ENCODE results near the gene ZNF222.

Gene ZNF222

GRCh38 chr19:44005973-44006372 is 19.2 kb upstream of the ZNF222 start:
- no peaks in the 10 kb centered on the region for H3K27me3 ChIP-seq (ENCODE audit: low read length)
- no peak overlapping the region for H3K9ac ChIP-seq (ENCODE audit: low read length)
- H3K4me2 ChIP-seq (ENCODE audit: low read depth, low read length, poor library complexity, severe bottlenecking): no peak overlapping the region
- peaks cover 10% of the 10 kb centered on the region; the same call in 1 of the 2 replicates for H3K9me3 ChIP-seq (ENCODE audit: insufficient read depth, low read length)
- no peaks in the 10 kb centered on the region for H4K20me1 ChIP-seq (ENCODE audit: low read depth, low read length)
- no peaks in the 10 kb centered on the region for H3F3A ChIP-seq (ENCODE audit: insufficient read depth)
- H2AFZ ChIP-seq (ENCODE audit: low read depth, low read length, severe bottlenecking): no peak overlapping the region
- TF ChIP-seq CTCF (IDR thresholded peaks at IDR 0.05; ENCODE audit: insufficient read depth, low read length, poor library complexity, severe bottlenecking) (no peak), EZH2phosphoT487 (conservative IDR thresholded peaks at IDR 0.05; ENCODE audit: low read length) (no peak)
- peaks cover 4% of the 10 kb centered on the region; the same call in 1 of the 2 replicates for H3K79me2 ChIP-seq (ENCODE audit: insufficient read depth, low read length)
- H3K9me2 ChIP-seq (replicated peaks; ENCODE audit: insufficient read depth, low read length): no peaks in the 10 kb centered on the region
- H3K4me3 ChIP-seq (ENCODE audit: insufficient read depth, low read length, poor library complexity, severe bottlenecking): no peak overlapping the region
- H3K27ac ChIP-seq (ENCODE audit: low read depth, low read length): no peak overlapping the region
- peaks cover 33% of the 10 kb centered on the region for H3K36me3 ChIP-seq (ENCODE audit: low read length)

- no peaks in the 10 kb centered on the region for H3F3A ChIP-seq (ENCODE audit: insufficient read depth)
- no peak for TF ChIP-seq EZH2phosphoT487 (conservative IDR thresholded peaks at IDR 0.05; ENCODE audit: low read length)
- no peak for TF ChIP-seq CTCF (IDR thresholded peaks at IDR 0.05; ENCODE audit: insufficient read depth, low read length, poor library complexity, severe bottlenecking)
- H3K4me3 ChIP-seq (ENCODE audit: insufficient read depth, low read length, poor library complexity, severe bottlenecking): no peak overlapping the region
- peaks cover 4% of the 10 kb centered on the region; the same call in 1 of the 2 replicates for H3K79me2 ChIP-seq (ENCODE audit: insufficient read depth, low read length)
- H3K27ac ChIP-seq (ENCODE audit: low read depth, low read length): no peak overlapping the region
- H3K9me2 ChIP-seq (replicated peaks; ENCODE audit: insufficient read depth, low read length): no peaks in the 10 kb centered on the region
- H2AFZ ChIP-seq (ENCODE audit: low read depth, low read length, severe bottlenecking): no peak overlapping the region
- H3K27me3 ChIP-seq (ENCODE audit: low read length): no peaks in the 10 kb centered on the region
- no peaks in the 10 kb centered on the region for H4K20me1 ChIP-seq (ENCODE audit: low read depth, low read length)
- peaks cover 46% of the 10 kb centered on the region for H3K36me3 ChIP-seq (ENCODE audit: low read length)
- H3K9me3 ChIP-seq (ENCODE audit: insufficient read depth, low read length): peaks cover 11% of the 10 kb centered on the region; the same call in 1 of the 2 replicates
- no peak overlapping the region for H3K9ac ChIP-seq (ENCODE audit: low read length)
- H3K4me2 ChIP-seq (ENCODE audit: low read depth, low read length, poor library complexity, severe bottlenecking): no peak overlapping the region
These were observed 17.7 kb upstream of the ZNF222 start for GRCh38 chr19:44007473-44007872.

DNA sequence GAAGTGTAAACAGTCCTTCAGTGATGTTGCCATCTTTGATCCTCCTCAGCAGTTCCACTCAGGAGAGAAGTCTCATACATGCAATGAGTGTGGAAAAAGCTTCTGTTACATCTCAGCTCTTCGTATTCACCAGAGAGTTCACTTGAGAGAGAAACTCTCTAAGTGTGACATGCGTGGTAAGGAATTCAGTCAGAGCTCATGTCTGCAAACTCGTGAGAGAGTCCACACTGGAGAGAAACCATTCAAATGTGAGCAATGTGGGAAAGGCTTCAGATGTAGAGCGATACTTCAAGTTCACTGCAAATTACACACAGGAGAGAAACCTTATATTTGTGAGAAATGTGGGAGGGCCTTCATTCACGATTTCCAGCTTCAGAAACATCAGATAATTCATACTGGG is 14.7 kb upstream of the ZNF222 start:
- no peak overlapping the region for H3K4me3 ChIP-seq (ENCODE audit: insufficient read depth, low read length, poor library complexity, severe bottlenecking)
- H3K4me2 ChIP-seq (ENCODE audit: low read depth, low read length, poor library complexity, severe bottlenecking): no peak overlapping the region
- H3K36me3 ChIP-seq (ENCODE audit: low read length): peaks cover 46% of the 10 kb centered on the region
- H2AFZ ChIP-seq (ENCODE audit: low read depth, low read length, severe bottlenecking): no peak overlapping the region
- no peak for TF ChIP-seq EZH2phosphoT487 (conservative IDR thresholded peaks at IDR 0.05; ENCODE audit: low read length)
- no peaks in the 10 kb centered on the region for H4K20me1 ChIP-seq (ENCODE audit: low read depth, low read length)
- H3K79me2 ChIP-seq (ENCODE audit: insufficient read depth, low read length): no peaks in the 10 kb centered on the region
- no peaks in the 10 kb centered on the region for H3K27me3 ChIP-seq (ENCODE audit: low read length)
- peaks cover 18% of the 10 kb centered on the region; the same call in 1 of the 2 replicates for H3K9me3 ChIP-seq (ENCODE audit: insufficient read depth, low read length)
- H3F3A ChIP-seq (ENCODE audit: insufficient read depth): no peaks in the 10 kb centered on the region
- H3K9ac ChIP-seq (ENCODE audit: low read length): no peak overlapping the region
- H3K27ac ChIP-seq (ENCODE audit: low read depth, low read length): no peak overlapping the region
- H3K9me2 ChIP-seq (replicated peaks; ENCODE audit: insufficient read depth, low read length): no peaks in the 10 kb centered on the region

GRCh38 chr19:44019498-44019897 is 5.7 kb upstream of the ZNF222 start:
- H3K9me3 ChIP-seq (ENCODE audit: insufficient read depth, low read length): no peaks in the 10 kb centered on the region
- H3K27me3 ChIP-seq (ENCODE audit: low read length): no peaks in the 10 kb centered on the region
- H4K20me1 ChIP-seq (ENCODE audit: low read depth, low read length): no peaks in the 10 kb centered on the region
- H2AFZ ChIP-seq (ENCODE audit: low read depth, low read length, severe bottlenecking): no peak overlapping the region
- TF ChIP-seq EZH2phosphoT487 (conservative IDR thresholded peaks at IDR 0.05; ENCODE audit: low read length) (no peak), CTCF (IDR thresholded peaks at IDR 0.05; ENCODE audit: insufficient read depth, low read length, poor library complexity, severe bottlenecking) (no peak)
- H3F3A ChIP-seq (ENCODE audit: insufficient read depth): no peaks in the 10 kb centered on the region
- no peaks in the 10 kb centered on the region for H3K9me2 ChIP-seq (replicated peaks; ENCODE audit: insufficient read depth, low read length)
- H3K4me2 ChIP-seq (ENCODE audit: low read depth, low read length, poor library complexity, severe bottlenecking): no peak overlapping the region
- H3K79me2 ChIP-seq (ENCODE audit: insufficient read depth, low read length): no peaks in the 10 kb centered on the region
- H3K9ac ChIP-seq (ENCODE audit: low read length): no peak overlapping the region
- no peak overlapping the region for H3K4me3 ChIP-seq (ENCODE audit: insufficient read depth, low read length, poor library complexity, severe bottlenecking)
- H3K27ac ChIP-seq (ENCODE audit: low read depth, low read length): no peak overlapping the region
- no peaks in the 10 kb centered on the region for H3K36me3 ChIP-seq (ENCODE audit: low read length)
